IPS-NIHi11 (cell line): ENCODE data around the gene SLC22A4.

Experiments used
- DNase-seq: peaks from one replicate; pipeline ENCODE4 v3.0.0; 2012; ENCODE audit warnings: mixed read lengths, low spot score

SLC22A4 gene

DNA sequence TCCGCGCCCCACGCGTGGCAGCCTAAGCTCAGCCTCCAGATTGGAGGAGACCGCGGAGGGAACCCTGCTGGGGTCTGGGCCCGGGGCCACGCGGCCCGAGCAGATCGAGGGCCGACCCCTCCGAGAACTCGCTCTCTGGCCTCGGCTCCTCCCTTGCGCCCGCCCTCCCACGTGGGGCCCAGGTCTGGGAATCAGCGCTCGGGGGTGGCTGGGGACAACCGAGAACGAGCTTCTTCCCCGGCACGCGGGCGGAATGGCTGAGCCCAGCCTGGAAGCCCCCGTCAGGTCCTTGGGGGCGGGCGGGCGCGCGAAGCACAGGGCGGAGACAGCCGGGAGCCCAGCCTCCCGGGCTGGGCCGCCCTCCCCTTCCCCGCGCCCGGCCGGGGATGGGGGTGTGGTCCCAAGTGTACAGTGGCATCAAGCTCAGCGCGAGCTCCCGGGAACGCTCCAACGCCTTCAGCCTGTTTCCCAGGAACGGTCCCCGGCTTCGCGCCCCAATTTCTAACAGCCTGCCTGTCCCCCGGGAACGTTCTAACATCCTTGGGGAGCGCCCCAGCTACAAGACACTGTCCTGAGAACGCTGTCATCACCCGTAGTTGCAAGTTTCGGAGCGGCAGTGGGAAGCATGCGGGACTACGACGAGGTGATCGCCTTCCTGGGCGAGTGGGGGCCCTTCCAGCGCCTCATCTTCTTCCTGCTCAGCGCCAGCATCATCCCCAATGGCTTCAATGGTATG, at the start of gene SLC22A4:
TSS of gene SLC22A4 (plus strand) at position 403 of the 736 bp plus-strand sequence. CDS start at position 626, 223 bp downstream.
- peak; percentile 93 for DNase-seq

DNA sequence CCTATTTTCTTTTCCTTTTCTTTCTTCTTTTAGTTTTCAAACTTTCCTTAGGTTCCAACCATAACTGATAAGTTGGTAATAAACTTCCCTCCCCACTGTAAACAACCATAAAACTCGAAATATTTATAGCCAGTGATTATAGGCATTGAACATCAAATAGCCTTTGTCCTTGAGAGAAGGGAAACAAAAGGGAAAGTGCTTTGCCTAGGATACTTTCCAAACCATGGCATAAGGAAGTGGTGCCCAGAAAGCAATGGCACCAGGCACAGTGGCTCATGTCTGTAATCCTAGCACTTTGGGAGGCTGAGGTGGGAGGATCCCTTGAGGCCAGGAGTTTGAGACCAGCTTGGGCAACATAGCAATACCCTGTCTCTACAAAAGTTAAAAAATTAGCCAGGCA, 48.6 kb upstream of the SLC22A4 start:
- no peak for DNase-seq

DNA sequence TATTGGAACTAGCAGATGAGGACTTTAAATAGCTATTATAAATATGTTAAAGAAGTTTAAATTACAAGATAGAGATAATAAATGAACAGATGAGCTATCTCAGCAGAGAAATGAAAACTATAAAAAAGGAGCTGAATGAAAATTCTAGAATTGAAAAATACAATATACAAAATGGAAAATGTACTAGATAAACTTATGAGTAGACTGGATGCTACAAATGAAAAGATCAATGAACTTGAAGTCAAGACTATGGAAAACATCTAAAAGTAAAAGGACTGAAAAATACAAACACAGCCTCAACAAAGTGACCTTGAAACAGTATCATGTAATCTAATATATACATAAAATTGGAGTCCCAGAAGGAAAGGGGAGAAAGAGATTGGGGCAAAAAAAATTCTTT, 47.4 kb upstream of the SLC22A4 start:
- no peak for DNase-seq

DNA sequence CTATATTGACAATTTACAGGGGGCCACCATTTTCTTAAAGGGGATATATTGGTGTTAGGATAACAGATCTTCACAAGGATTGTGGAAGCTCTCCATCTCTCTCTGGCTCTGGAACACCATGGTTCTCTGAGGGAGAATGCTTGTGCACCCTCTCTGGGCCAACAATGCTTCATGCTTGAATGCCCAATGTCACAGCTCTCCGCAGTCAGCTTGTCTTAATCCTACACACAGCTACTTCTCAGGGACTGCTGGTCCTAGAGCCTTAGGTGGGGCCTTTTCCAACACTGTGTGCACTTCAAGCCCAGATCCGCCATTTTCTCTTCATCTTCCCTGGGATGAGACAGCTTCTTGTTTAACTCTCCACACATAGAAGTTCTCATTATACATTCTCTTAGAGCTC, 43.6 kb upstream of the SLC22A4 start:
- DNase-seq, result no peak

DNA sequence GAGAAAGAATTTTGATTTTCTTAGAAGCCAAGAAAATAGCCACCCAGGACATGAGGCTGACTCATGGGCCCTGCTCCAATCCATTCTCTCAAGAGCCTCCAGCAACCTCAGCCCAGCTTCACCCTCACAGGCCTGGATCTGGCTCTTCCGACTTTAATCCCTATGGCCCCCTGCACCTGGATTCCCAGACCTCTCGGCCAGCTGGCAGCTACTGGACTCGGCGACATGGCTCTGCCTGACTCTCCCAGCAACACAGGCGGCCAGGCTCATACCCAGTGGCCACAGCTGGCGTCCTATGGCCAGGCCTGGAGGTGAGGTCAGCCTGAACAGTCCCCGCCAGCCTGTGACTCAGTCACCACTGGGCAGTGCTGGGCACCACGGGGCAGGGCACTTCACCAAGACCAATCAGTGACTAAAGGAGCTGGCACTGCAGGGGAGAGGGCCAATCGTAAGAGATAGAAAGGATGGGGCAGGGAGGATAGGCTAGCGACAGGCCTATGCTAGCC, 42.9 kb upstream of the SLC22A4 start:
- no peak for DNase-seq

DNA sequence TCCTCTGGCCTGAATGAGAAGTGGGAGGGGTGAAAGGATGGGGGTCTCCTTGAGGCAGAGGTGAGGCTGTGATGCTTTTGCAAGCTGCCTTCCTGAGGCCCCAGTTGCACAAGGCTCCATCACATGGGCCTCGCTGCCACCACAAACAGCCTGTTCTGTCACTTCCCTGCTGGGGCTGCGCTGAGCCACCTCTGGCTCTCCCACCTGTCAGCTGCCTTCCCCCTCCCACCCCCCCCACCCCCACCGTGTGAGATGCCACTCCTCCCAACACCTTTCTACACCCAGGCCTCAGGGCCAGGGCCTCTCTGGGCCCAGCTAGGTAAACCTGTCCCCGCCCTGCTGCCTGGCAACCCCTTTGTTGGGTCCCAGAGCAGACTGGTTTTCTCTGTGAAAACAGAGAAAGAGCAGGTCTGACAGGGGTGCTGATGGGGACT, 41.2 kb upstream of the SLC22A4 start:
- no peak for DNase-seq

DNA sequence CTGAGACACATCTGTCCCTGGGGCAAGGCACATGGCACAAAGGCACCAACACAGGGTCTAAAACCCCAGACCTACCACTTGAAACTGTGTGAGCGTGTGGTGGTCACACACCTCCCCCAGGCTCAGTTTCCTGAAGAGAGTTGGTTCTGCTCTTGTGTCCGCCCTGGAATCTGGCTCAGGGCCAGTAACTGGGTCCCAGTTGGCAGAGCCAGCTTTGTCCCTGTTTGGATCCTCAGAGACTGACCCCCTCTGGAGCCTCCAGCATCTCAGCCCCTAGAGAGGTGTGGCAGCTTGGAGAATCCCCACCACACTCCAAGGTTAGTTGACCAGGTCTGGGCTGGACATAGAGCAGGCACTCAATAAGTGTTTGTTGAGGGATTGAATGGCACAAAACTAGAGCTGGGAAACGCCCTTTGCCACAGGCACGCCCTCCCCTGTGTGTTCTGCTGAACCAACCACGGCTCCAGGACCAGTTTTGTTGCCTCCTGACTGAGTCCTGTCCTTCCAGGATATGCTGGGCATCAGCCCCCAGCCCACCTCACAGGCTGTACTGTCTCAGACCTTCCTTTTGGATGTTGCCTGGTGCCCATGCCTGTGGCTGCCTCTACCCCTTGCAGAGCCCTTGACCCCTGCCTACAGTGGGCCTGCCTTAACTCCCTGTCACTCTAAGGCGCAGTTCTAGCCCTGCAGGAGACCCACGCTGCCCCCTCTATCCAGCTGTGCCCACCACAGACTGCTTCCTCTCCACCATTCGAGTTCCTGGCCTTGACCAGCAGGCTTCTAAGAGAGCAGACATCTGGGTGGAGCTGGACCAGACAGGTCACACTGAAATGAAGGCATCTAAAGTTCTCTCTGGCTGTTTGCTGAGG, 40.5 kb upstream of the SLC22A4 start:
- DNase-seq, result no peak

DNA sequence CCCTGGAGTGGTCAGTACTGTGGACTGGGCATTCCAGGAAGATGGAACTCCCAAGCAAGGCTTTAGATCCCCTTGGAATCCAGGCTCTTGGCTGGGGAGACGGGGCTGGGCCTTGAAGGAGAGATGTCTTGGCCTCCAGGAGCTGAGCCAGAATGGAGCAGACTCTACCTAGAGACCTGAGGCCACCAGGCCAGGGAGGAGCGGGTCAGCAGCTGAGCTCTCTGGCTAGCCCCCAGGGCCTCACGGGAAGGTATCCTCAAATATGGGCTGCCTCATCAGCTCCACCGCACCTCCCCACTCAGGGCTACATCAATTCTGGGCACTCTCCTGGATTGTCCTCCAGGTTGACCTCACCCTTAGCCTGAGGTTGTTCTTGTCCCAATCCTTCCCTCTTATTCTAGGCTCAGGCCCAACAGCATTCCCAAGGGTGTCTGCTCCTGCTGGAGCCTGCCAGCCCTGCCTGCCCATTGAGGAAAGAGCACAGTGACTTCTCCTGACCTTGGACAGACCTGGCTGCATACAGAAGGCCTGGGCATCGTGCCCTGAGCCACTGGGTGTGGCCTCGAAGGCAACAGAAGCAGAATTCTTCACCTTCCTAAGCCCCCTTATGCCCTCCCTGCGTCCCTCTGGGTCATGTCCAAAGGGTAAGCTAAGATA, 39.7 kb upstream of the SLC22A4 start:
- DNase-seq, result no peak

DNA sequence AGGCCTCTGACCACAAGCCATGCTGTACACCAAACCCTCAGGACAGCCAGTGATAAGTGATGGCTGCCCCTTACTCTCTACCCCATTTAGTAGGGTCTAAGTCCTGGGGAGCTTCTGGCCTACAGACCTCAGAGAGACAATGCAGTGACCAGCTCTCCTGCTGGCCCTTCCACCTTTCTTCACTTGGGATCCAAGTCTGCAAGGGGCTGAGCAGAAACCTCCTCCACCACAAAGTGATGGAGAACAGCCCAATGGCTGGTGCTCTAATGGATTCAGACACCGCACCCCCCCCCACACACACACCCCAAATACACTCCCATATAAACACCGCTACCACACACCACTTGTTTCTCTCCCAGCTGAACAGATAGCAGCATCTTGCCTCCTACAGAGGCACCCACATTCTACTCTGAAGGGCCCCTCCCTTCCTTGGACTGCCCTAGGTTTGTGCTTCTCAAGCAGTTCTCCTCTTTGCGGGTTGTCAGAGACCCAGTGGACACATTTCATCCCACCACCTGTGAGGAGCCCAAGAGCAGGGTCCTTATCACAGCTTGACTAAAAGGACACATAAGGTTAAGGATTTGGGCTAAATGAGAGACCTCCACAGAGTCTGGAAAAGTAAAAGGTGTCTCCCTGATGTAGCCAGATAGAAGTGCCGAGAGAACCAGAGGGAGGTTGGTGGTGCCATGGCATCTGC, 38.0 kb upstream of the SLC22A4 start:
- DNase-seq, result no peak

DNA sequence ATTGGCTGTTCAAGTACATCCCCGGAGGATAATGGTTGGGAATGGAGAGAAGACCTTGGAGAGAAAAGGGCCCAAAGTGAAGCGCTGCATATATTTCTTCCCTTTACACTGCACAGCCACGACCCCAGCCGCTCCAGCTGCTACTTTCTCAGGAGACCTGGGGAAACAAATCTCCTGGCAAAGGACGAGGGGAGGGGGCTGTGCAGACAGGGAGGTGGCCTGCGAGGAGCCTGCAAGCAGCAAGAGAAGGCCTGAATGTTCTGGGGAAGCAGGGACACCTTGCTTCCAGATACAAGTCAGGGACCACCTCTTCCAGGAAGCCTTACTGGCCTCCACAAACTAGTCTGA, 37.4 kb upstream of the SLC22A4 start:
- no peak for DNase-seq

DNA sequence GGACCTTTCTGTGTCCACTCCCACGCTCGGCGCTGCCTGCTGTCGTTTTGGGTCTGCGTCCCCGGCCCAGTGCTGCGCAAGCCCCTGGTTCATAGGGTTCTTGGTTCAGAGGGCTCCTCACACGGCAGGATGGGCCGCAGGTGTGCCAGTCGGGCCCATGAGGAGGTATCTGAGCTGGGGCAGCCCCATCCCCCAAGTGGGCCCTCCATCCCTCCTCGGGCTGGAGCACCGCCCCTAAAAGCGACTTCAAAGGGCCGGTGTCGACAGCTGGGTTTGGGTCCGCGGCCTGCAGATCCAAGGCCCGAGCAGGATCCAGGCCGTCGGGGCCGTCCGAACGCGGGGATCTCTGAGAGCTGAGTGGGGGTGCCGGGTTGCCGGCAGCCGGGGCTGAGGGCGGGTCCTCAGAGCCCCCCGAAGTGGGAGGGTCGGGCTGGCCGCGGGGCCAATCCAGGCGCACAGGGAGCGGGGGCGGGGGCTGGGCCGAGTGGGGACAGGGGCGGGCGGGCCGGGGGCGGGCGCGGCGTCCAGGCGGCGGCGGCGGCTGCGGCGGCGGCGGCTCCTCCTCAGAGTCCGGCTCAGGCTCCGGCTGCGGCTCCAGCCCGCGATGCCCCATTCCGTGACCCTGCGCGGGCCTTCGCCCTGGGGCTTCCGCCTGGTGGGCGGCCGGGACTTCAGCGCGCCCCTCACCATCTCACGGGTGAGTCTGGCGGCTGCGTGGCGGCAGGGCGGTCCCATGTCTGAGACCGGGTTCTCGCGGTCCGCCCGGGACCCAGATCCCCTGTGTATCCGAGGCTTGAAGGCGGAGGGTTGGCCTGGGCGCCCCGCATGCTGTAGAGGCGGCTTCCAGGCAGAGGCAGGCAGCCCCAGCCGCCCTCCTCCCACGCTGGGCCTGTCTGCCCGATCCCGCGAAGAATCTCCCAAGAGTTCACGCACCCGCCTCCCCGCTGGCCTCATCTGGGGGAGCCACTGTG, 36.8 kb upstream of the SLC22A4 start, which contains the start of gene PDLIM4:
TSS of gene PDLIM4 (plus strand) at position 566 of the 971 bp plus-strand sequence. CDS start at position 605, 39 bp downstream.
- peak; percentile 92 for DNase-seq

DNA sequence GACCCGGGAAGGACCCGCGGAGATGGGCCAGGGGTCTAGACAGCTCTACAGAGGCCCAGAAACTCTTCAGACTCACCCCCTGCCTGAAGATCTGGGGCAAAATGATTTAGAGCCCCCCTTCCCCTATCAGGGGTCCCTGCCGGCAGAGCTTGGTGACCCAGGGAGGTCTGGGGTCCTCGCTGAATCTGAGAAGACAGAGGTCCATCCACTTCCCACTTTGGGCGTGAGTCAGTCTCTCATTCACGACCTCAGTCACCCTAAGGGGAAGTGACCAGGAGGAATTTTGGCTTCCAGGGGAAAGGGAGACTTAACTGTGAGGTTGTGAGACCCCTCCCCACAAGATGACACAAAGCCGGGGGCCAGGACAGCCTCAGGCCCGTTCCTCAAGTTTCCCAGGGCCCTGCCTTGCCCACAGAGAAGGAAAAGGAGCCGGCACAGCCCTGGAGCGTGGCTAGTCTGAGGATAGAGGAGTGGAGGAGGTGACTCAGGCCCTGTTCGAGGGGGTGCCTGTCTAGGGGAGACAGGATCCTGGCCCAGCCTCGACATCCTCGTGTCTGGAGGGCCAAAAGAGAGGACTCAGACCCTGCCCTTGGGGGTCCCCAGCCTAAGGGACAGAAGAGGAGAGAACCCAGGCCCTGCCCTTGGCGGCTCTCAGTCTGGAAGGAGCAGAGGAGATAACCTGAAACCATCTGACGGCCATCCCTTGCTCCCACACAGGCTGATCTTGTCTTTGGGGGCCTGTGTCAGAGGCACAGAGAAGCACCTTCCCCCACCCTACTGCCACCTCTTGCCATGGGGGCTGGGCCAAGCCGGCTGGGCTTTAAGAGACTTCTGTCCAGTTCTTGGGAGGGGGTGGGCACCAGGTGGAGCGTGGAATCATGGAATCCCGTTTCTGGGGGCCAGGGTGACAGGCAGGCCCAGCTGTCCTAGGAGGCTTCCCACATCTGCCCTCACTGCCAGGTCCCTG, 35.8 kb upstream of the SLC22A4 start:
- DNase-seq, result no peak

DNA sequence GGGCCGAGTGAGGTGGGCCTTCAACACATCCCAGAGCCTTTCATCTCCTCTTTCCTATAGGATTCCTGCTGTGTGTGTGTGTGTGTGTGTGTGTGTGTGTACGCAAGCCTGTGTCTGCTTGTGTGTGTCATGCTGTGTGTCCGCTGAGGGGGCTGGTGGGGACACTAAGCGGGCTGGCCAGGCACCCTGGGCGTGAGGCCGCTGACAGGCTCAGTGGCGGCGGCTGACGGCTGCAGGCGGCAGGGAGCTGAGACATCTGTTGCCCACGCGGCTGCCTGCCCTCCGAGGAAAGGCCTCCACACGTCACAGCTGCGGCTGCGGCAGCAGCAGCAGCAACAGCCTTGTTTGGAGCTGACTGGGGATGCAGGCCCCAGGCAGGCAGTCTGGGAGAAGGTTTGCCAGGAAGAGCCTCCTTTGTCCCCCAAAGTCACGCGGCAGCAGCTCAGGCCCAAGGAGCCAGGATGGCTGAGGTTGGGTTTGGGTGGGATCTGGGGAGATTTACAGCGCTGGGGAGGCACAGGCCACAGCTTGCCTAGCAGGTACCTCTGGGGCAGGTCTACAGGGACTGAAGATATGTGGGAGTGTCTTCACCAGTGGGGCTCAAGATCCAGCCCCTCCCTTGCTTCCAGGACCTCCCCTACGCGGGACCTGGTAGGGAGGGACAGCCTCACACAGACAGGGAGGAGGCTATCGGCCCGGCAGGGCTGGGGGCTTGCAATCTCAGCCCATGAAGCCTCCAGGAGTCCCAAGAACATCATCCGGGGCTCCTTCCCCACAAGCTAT, 34.9 kb upstream of the SLC22A4 start:
- no peak for DNase-seq

DNA sequence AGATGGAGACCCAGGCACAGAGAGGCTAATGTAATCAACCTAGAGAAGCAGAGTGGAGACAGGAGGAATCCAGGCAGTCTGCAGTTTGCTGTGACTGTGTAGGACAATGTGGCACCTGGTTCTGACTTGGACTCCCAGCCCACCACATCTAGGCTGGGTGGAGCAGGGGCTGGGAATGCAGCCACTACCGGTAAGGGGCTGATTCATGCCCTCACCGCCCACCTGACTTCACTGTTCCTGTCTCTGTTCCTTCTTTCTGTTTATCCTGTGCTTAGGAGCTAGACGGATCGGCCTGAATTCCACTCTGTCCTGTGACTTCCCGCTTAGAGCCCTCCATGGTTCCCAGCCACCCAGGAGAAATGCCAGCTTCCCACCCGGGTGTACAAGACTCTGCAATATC, 34.1 kb upstream of the SLC22A4 start:
- no peak for DNase-seq

DNA sequence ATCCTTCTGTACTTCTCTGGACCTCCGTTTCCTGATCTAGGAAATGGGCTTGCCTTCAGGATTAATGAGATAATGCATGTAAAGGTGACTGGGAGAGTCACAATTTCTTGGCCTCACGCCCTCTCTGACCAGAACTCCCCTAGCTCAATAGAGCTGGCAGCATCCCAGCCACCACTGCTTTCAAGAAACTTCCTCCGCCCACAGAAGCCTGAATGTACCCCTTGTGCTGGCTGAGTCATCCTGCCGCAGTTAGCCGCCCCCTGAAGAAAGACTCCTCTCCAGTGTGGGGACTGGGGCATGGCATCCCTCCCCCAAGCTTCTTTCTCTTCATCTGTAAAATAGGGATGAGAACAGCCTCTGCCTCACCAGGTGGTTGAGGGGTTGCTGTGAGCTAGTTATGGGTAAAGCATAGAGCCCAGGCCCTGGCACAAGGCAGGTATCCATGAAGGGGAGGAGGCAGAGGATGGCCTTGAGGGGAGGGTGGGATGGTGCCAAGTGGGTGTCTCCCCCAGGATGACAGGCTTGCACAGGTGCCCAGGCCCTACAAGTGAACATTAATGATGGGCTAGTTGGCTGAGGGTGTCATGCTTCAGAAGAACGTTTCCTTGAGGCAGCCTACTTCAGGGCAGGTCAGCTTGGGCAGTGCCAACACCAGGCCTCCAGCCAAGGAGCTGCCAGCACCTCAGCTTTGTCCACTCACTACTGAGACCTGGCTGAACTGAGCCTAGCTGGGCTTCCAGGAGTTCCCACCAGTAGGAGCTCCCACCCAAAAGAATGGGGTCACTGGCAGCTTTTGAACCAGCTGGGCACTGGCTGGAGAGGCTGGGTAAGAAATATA, 33.3 kb upstream of the SLC22A4 start:
- DNase-seq, result no peak

DNA sequence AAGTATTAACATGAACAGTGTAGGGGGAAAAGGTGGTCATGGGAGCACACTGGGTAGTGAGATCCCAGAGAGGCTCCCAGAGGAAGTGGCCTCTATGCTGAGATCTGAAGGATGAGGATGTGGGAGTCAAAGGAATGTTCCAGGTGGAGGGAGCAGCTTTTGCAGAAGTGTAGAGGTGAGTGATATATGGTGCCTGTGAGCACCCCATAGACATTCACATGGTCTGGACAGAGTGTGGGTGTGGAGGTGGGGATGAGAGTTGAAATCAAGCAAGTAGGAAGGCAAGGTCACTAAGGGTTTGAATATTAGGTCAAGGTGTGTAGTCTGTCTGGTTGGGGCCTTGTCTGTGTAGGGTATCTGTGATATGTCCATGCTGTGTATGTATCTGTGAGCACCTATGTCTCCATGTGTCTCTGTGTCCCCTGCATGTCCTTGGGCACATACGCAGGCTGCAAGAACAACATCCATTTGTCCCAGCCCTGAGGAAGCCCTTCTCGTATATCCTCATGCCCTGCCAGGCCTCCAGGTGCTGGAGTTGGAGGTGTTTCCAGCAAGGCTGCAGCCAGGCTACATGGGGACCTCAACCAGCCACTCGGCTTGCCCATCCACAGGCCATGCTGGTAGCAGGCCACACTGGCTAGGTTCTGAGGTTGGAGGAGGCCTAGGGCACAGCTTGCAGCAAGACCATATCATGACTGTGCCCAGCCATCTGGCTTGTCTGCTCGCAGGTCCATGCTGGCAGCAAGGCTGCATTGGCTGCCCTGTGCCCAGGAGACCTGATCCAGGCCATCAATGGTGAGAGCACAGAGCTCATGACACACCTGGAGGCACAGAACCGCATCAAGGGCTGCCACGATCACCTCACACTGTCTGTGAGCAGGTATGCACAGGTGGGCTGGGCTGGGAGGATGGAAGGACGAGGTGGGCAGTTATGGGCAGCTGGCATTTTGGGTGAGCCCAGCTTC, 32.0 kb upstream of the SLC22A4 start:
- DNase-seq, result no peak
